GM19240 (cell line): ENCODE data around the gene MOXD1.

ENCODE experiments used
- DNase-seq: peaks from one replicate; pipeline ENCODE4 v3.0.0; 2011; ENCODE audit warnings: low spot score; ENCODE audit not compliant: insufficient read length

MOXD1 gene

DNA sequence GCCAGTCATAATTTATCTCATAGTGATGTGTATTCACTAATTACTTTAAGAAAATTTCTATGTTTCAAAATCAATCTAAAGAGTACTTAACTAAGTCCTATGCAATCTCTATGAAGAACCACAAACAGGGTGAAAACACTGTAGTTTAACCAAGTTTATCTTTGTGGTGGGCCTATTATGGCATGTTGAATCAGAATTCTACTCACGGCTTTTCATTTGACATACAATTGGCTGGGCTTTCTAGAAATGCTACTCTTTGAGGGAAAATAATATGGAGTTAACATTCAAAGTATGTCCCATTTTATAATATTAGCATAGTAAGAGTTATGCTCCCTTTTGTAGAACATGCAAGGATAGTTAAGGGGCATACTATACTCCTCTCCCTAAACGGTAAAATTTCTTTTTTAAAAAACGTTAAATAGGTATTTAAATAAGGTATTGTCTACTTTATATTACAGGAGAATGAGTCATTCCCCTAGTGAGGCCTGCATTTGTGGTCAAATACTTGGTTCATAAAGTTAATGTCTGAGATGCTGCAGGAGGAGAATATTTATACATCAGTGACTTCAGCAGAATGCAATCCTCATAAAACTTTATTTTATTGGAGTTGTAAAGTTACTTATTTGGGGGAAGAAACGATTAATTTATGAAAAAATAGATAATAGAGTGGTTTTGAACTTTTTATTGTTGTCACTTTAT, 1.8 kb downstream of the MOXD1 start:
- DNase-seq, result no peak

GRCh38 chr6:132395015-132395597, 6.2 kb downstream of the MOXD1 start:
- no peak for DNase-seq

- no peak for DNase-seq
Measured at GRCh38 chr6:132392792-132393191, 8.5 kb downstream of the MOXD1 start.

GRCh38 chr6:132392270-132392646, 9.0 kb downstream of the MOXD1 start:
- DNase-seq, result no peak

DNA sequence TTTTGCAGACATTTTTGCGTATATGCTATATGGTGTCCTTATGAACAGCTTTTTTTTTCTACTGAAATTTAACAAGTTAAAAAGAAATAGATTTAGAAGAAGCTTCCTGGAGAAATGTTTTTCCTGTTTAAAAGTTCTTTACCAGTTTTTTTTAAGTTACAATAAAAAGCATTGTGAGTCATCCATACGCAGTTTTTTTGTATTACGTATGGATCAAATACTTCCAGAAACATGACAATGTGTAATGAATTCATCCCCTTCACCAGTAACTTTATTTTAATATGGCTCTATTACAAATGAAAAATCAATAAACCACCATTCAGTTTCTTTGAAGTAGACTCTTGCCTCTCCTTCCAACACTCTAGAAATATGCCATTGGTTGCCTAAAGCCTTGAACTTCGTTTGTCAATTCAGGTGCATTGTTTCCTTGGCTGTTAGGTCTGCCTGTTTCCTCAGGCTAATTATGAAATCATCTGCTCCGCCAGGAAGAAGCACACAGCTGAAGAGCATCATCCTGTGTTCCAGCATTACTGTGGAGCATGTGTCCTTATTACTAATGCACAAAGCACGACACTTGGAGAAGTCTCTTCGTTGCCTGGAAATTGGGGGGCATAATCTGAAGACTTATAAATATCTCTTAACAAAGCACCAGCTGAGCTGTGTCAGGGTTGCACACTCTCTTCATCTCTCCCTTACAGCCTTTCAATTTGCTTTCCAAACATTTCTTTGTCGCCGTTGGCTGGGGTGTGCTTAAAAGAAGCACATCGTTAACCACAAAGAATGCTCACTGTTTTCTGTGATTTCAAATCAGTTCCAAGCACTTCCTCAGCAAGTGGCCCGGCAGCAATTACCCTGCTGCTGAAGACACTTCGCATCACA, 9.6 kb downstream of the MOXD1 start:
- DNase-seq, result no peak

DNA sequence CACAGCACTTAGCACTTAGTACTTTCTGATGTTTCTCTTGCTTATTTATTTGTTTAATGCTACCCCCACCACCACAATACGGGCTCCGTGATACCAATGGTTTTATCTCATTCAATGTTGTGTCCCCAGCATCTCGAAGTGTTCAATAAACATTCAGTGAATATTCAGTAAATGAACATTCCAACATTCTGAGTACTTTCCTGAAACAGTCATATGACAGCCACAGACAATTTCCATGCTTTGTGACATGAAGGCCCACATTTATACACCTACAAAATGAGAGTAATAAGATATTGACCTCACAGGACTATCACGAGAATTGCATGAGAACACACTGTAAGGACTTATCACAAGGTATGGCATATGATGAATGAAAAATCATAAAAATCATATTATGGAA, 10.8 kb downstream of the MOXD1 start:
- DNase-seq, result no peak

GRCh38 chr6:132390017-132390416, 11.3 kb downstream of the MOXD1 start:
- no peak for DNase-seq

DNA sequence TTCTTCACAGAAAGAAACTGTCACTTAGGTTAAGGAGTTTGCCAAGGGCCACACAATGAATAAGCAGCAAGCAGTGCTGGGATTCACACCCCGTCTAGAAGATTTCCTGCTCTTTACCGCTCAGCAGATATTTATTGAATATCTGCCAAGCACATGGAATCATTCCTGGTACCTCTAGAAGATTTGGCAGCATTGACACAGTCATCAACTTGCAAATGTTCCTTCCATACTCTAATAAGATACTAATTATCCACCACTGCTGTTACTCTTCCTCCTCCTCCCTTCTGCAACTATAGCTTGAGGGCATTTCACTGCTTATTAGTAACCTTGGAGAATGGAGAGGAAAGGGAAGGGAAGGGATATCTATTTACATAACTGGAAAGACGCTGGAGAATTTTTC, 13.0 kb downstream of the MOXD1 start:
- DNase-seq, result no peak

- DNase-seq, result no peak
Measured at GRCh38 chr6:132382630-132383175, 18.6 kb downstream of the MOXD1 start.

GRCh38 chr6:132381381-132381780, 19.9 kb downstream of the MOXD1 start:
- no peak for DNase-seq

DNA sequence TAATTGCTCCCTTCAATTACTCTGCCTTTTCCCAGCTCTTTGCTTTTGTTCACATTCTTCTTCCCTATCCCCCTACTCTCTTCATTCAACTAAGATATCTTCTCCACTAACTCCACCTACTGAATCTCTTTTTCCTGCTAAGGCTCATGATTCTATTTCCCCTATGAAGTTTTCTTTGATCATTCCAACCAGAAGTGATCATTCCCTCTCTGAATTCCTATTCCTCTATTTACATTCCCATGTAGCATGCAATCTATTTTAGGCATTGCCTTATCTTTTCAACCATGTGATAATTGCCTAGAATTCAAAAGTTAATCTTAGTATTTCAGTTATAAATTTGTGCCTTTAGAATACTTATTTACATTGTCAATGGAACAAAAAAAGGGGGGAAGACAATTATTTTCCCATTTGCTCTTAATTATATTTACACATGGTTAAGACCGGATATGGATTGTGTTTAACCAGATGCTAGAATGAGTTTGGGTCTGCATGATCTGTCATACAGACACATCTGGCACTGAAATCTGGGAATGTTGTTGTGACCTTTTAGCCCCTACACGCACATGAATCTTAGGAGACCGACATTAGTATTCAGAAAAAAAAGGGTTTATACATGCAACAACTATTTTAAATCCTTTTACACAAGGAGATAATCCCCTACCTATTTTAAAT, 20.8 kb downstream of the MOXD1 start:
- DNase-seq, result no peak

DNA sequence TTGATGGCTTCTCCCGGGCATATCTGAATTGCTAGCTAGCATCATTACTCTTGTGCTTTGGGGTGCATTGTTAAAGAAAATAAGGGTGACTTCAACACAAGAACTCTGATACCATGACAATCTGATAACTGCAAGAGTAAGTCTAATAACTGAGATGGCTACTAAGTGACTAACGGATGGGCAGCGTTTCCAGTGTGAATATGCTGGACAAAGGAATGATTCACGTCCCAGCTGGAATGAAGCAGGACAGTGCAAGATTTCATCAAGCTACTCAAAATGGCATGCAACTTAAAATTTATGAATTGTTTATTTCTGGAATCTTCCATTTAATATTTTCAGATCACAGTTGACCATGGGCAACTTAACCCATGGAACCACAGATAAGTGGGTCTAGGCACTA, 31.7 kb downstream of the MOXD1 start:
- DNase-seq, result no peak

DNA sequence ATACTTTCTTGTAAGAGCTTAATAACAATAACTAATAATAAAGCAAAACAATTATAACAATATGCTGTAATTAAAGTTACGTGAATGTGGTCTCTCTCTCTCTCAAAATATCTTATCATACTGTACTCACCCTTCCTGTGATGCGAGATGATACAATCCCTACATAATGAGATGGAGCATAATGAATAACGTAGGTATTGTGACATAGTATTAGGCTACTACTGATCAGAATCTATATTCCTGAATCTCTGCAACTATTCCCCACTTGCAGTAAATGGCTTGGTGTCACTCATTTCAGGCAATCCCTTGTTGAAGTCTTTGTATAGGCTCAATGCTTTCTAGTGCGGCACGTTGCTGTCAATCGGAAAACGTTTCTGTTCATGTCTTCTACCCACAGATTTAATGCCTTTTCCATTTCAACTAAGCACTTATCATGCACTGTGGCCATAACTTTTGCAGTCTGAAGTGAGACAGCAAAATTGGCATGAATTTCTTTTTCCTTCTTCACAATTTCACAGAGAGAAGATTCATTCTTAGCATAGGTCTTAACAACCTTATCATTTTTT, 32.3 kb downstream of the MOXD1 start:
- DNase-seq, result no peak

DNA sequence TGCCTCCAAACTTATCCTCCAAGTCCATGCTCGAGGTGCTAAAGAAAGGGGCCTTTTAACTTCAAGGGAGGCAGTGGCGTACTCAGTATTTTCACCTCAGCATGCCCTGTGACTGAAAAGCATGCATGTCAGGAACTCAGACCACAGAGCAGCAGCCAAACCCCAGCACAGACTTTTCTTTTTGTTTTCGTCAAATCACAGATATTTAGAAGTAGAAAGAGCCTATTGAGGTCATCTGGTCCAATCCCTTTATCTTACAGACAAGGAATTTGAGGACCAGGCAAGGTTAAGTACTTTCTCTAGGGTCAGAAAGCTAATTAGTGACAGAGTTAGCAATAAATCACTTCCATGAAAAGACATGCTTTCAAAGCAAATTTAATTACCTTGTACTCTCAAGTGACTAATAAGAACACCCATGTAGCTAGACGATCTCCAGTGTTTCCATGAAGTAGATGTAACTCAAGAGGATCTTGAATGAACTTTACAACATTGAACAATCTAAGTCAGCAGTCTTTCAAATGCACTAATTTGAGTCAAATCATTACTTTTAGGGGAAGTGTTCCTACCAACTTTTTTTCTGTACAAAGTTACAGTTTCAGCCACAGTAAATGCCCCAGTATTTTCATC, 35.9 kb downstream of the MOXD1 start:
- peak; percentile 21 for DNase-seq

GRCh38 chr6:132364306-132365074, 36.8 kb downstream of the MOXD1 start:
- DNase-seq, result no peak

GRCh38 chr6:132362442-132363185, 38.7 kb downstream of the MOXD1 start:
- no peak for DNase-seq

DNA sequence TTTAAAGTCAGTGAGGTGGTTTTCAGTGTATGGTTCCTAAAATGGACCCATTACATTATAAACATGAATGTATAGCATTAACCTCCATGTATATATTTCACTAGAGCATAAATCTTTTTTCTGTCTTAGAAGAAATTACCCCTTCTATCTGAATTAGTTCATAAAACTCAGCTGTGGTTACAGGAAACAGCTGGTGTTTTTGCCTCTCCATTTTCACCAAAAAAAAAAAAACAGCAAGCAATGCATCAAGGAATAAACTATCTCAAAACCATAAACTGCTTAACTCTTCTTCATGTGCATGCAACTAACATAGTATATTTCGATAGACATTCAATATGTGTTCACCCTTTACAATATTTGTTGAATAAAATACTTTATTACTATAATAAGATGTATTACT, 40.2 kb downstream of the MOXD1 start:
- no peak for DNase-seq

DNA sequence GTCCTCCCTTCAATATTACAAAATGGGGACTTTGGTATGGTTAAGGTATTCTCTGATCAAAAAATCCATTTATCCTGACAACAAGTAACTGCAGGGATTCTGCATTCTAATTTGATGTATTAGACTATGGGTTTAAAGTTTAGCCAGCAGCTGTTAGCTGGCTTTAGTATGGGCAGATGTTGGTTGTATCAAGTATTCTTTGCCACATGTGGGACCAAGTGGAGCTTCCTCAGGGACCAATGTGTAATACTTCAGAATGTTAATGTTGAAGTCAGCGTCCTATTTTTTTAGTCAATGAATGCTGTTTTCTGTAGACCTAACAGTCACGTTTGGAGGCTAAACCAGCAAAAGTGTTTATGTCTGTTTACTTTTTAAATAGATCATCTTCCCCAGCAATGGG, 41.4 kb downstream of the MOXD1 start:
- no peak for DNase-seq

DNA sequence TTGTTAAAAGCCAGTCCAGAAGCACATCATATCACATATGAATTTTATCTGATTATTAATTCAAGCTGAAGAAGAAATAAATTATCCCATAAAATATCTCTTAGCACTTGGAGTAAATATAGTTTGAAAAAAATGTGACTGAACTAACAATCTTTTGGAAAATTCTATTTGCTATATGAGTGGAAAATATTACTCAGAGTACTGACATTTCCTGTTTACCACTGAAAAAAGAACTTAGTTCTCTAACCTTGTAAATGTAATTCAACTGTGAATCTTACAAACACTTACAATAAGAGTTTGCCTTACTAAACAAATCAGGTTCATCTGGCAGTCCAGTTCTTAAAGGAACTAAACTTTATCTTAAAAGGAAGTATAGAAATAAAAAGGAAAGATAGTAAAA, 44.2 kb downstream of the MOXD1 start:
- no peak for DNase-seq
